Measurements from ENCODE around the gene SLC44A1.

Gene SLC44A1

GRCh38 chr9:105290418-105290817 lies 46.0 kb downstream of the SLC44A1 start:
- no peak for DNase-seq (ENCODE audit: low read depth)
- H3K4me3 ChIP-seq (ENCODE audit: low read depth, low read length) = no peak overlapping the region
- TF ChIP-seq CTCF (IDR thresholded peaks at IDR 0.05; ENCODE audit: low read depth, low read length) = no peak
- no peak for TF ChIP-seq MYC (IDR thresholded peaks at IDR 0.05; ENCODE audit: low read depth, low read length)
- TF ChIP-seq POLR2A (IDR thresholded peaks at IDR 0.05; ENCODE audit: extremely low read depth, insufficient read length) = no peak
- no peak for TF ChIP-seq MAX (IDR thresholded peaks at IDR 0.05; ENCODE audit: low read depth, low read length)

- no peak overlapping the region for H3K4me3 ChIP-seq (ENCODE audit: low read depth, low read length)
- TF ChIP-seq MAX (IDR thresholded peaks at IDR 0.05; ENCODE audit: low read depth, low read length) (no peak), POLR2A (IDR thresholded peaks at IDR 0.05; ENCODE audit: extremely low read depth, insufficient read length) (no peak), MYC (IDR thresholded peaks at IDR 0.05; ENCODE audit: low read depth, low read length) (no peak), CTCF (IDR thresholded peaks at IDR 0.05; ENCODE audit: low read depth, low read length) (no peak)
- no peak for DNase-seq (ENCODE audit: low read depth)
These were observed 46.5 kb downstream of the SLC44A1 start for GRCh38 chr9:105290954-105291353.

GRCh38 chr9:105291422-105291859 lies 47.0 kb downstream of the SLC44A1 start:
- peak; percentile 46 for DNase-seq (ENCODE audit: low read depth)
- TF ChIP-seq CTCF (IDR thresholded peaks at IDR 0.05; ENCODE audit: low read depth, low read length) (no peak), MYC (IDR thresholded peaks at IDR 0.05; ENCODE audit: low read depth, low read length) (no peak), POLR2A (IDR thresholded peaks at IDR 0.05; ENCODE audit: extremely low read depth, insufficient read length) (no peak), MAX (IDR thresholded peaks at IDR 0.05; ENCODE audit: low read depth, low read length) (no peak)
- no peak overlapping the region for H3K4me3 ChIP-seq (ENCODE audit: low read depth, low read length)

- DNase-seq (ENCODE audit: low read depth) = no peak
- no peak overlapping the region for H3K4me3 ChIP-seq (ENCODE audit: low read depth, low read length)
- TF ChIP-seq POLR2A (IDR thresholded peaks at IDR 0.05; ENCODE audit: extremely low read depth, insufficient read length) = no peak
- no peak for TF ChIP-seq CTCF (IDR thresholded peaks at IDR 0.05; ENCODE audit: low read depth, low read length)
- TF ChIP-seq MYC (IDR thresholded peaks at IDR 0.05; ENCODE audit: low read depth, low read length) = no peak
- no peak for TF ChIP-seq MAX (IDR thresholded peaks at IDR 0.05; ENCODE audit: low read depth, low read length)
These were observed 47.5 kb downstream of the SLC44A1 start for GRCh38 chr9:105291938-105292337.

GRCh38 chr9:105293408-105293807 lies 49.0 kb downstream of the SLC44A1 start:
- TF ChIP-seq CTCF (IDR thresholded peaks at IDR 0.05; ENCODE audit: low read depth, low read length) (no peak), MAX (IDR thresholded peaks at IDR 0.05; ENCODE audit: low read depth, low read length) (no peak), MYC (IDR thresholded peaks at IDR 0.05; ENCODE audit: low read depth, low read length) (no peak), POLR2A (IDR thresholded peaks at IDR 0.05; ENCODE audit: extremely low read depth, insufficient read length) (no peak)
- no peak for DNase-seq (ENCODE audit: low read depth)
- no peak overlapping the region for H3K4me3 ChIP-seq (ENCODE audit: low read depth, low read length)

- H3K4me3 ChIP-seq (ENCODE audit: low read depth, low read length) = no peak overlapping the region
- no peak for TF ChIP-seq MYC (IDR thresholded peaks at IDR 0.05; ENCODE audit: low read depth, low read length)
- TF ChIP-seq POLR2A (IDR thresholded peaks at IDR 0.05; ENCODE audit: extremely low read depth, insufficient read length) = no peak
- TF ChIP-seq MAX (IDR thresholded peaks at IDR 0.05; ENCODE audit: low read depth, low read length) = no peak
- no peak for TF ChIP-seq CTCF (IDR thresholded peaks at IDR 0.05; ENCODE audit: low read depth, low read length)
- DNase-seq (ENCODE audit: low read depth) = no peak
These were observed 50.7 kb downstream of the SLC44A1 start for GRCh38 chr9:105295201-105295550.

Data from NB4 (cell line).